GM12878 (cell line): Measurements from ENCODE around the gene LETM1. TPM values are rescaled to one million over a fixed set of nuclear protein-coding genes. Genes with fewer than 3 reads are reported as not detected.
A peak's percentile ranks its signal among the peaks of the same experiment; 100 is the strongest.

Experiments
- ATAC-seq: fragments of 200-7000 bp; cut with Tn5 transposase; 3 replicates; pipeline ENCODE4 v1.9.1; 2020; ENCODE audit warnings: mild to moderate bottlenecking, moderate library complexity
- BruUV-seq: library from RNA; stranded (reverse); fragments of 400-500 nt; replicated peaks from 2 replicates; lab custom pipeline; 2021; lab: Mats Ljungman, UMichigan
- CTCF ChIA-PET: fragments of 300-600 bp; sonication (Branson Sonifier 250); formaldehyde crosslinking; extraction: SDS; loops from one replicate; lab custom pipeline; 2021; ENCODE audit warnings: inconsistent platforms; lab: Yijun Ruan, JAX
- POLR2A ChIA-PET: fragments of 350-600 bp; formaldehyde crosslinking; extraction: SDS; loops from one replicate; lab custom pipeline; 2021; ENCODE audit warnings: inconsistent platforms; lab: Charles Lee
- RAD21 ChIA-PET: fragments of 300-600 bp; sonication (Branson Sonifier 250); formaldehyde crosslinking; loops from one replicate; lab custom pipeline; 2023; ENCODE audit warnings: antibody characterized with exemption; ENCODE audit not compliant: unreplicated experiment; lab: Charles Lee
- SMC1A ChIA-PET: fragments of 300-600 bp; sonication (Branson Sonifier 250); formaldehyde crosslinking; loops from one replicate; lab custom pipeline; 2023; ENCODE audit not compliant: unreplicated experiment, uncharacterized antibody; lab: Charles Lee
- DNase-seq: peaks from one replicate; pipeline ENCODE4 v3.0.0-alpha.2; 2011; ENCODE audit warnings: low read depth, low spot score
- FAIRE-seq: peaks from 3 replicates; lab custom pipeline; 2011; peaks lifted over from hg19 to GRCh38; lab: Jason Lieb, UNC
- H2AFZ ChIP-seq: 2 replicates; pipeline ENCODE4 v1.6.0; 2011; ENCODE audit warnings: low read depth, low read length, control low read depth; ENCODE audit not compliant: control insufficient read depth
- H3K27ac ChIP-seq: 2 replicates; pipeline ENCODE4 v1.5.1; 2011; ENCODE audit warnings: control low read depth; ENCODE audit not compliant: control insufficient read depth, insufficient read depth
- H3K27me3 ChIP-seq, 2 experiments: replicated peaks in 1 of 2; 2 replicates each; pipeline versions ENCODE4 v1.6.0 to v1.6.1; 2011; ENCODE audit warnings: low read length in 1 of 2; ENCODE audit not compliant: control insufficient read depth in 2 of 2, insufficient read depth in 2 of 2
- H3K36me3 ChIP-seq, 2 experiments: 2 replicates each; pipeline ENCODE4 v1.5.1; 2011; ENCODE audit warnings: low read length in 1 of 2; ENCODE audit not compliant: control insufficient read depth in 2 of 2, insufficient read depth in 2 of 2
- H3K4me1 ChIP-seq: 2 replicates; pipeline ENCODE4 v1.6.1; 2011; ENCODE audit warnings: mild to moderate bottlenecking, low read length, moderate library complexity, mixed read lengths; ENCODE audit not compliant: control insufficient read depth, insufficient read depth
- H3K4me2 ChIP-seq: 2 replicates; pipeline ENCODE4 v1.6.0; 2011; ENCODE audit warnings: control low read depth; ENCODE audit not compliant: control insufficient read depth, insufficient read depth
- H3K4me3 ChIP-seq: fragments of 200-600 bp; sonication (generic); 2 replicates; pipeline ENCODE4 v1.5.1; 2016
- H3K79me2 ChIP-seq: 2 replicates; pipeline ENCODE4 v1.6.0; 2011; ENCODE audit warnings: low read length; ENCODE audit not compliant: control insufficient read depth, insufficient read depth
- H3K9ac ChIP-seq: 2 replicates; pipeline ENCODE4 v1.8.0; 2011; ENCODE audit warnings: low read length, control low read depth, mixed read lengths; ENCODE audit not compliant: control insufficient read depth, insufficient read depth
- H3K9me3 ChIP-seq: replicated peaks from 3 replicates; pipeline ENCODE4 v1.5.1; 2011; ENCODE audit warnings: mild to moderate bottlenecking, low read length; ENCODE audit not compliant: control insufficient read depth, insufficient read depth
- H4K20me1 ChIP-seq: 2 replicates; pipeline ENCODE4 v1.6.0; 2011; ENCODE audit not compliant: control insufficient read depth, insufficient read depth
- ASH2L ChIP-seq: fragments of 300-600, 200-600 bp; sonication (generic); IDR thresholded peaks from 2 replicates; pipeline ENCODE4 v1.6.1; 2017; ENCODE audit warnings: low read depth, mild to moderate bottlenecking, borderline replicate concordance
- ATF7 ChIP-seq: fragments of 450-650 bp; IDR thresholded peaks from 2 replicates; pipeline ENCODE4 v1.6.1; 2016; ENCODE audit warnings: low read depth, mild to moderate bottlenecking
- CHD4 ChIP-seq: fragments of 200-600 bp; sonication (generic); IDR thresholded peaks from 2 replicates; pipeline ENCODE4 v1.6.1; 2016; ENCODE audit warnings: mild to moderate bottlenecking
- CREM ChIP-seq: IDR thresholded peaks from 2 replicates; pipeline ENCODE4 v1.6.1; 2014; ENCODE audit warnings: antibody characterized with exemption, low read depth
- EGR1 ChIP-seq, 2 experiments: IDR thresholded peaks; 1 replicate in 1 of 2; 2 replicates in 1 of 2; pipeline ENCODE4 v1.6.1; 2011 to 2012; ENCODE audit warnings: low read depth in 2 of 2, low read length in 2 of 2, borderline replicate concordance in 1 of 2, mild to moderate bottlenecking in 1 of 2, moderate library complexity in 1 of 2
- EP300 ChIP-seq, 2 experiments: fragments of 150-350 bp in 1 of 2; IDR thresholded peaks; 2 replicates each; pipeline ENCODE4 v1.6.1; 2011 to 2012; ENCODE audit warnings: low read depth in 2 of 2, low read length in 2 of 2, borderline replicate concordance in 1 of 2, improper control_type of control experiment in 1 of 2, inconsistent platforms in 1 of 2; ENCODE audit not compliant: control insufficient read depth in 1 of 2
- HDAC2 ChIP-seq: fragments of 200-600 bp; sonication (generic); IDR thresholded peaks from 2 replicates; pipeline ENCODE4 v1.6.1; 2017
- HDGF ChIP-seq: fragments of 450-650 bp; IDR thresholded peaks from 2 replicates; pipeline ENCODE4 v1.6.1; 2016; ENCODE audit warnings: antibody characterized with exemption
- IKZF1 ChIP-seq: fragments of 450-650 bp; conservative IDR thresholded peaks from 2 replicates; pipeline ENCODE4 v1.6.1; 2017; ENCODE audit warnings: antibody characterized with exemption, mild to moderate bottlenecking
- MYC ChIP-seq: IDR thresholded peaks from 2 replicates; pipeline ENCODE4 v1.6.1; 2011; ENCODE audit warnings: mild to moderate bottlenecking, low read length, moderate library complexity, inconsistent platforms; ENCODE audit not compliant: insufficient read depth, insufficient replicate concordance, insufficient read length, severe bottlenecking
- NFIC ChIP-seq: IDR thresholded peaks from 2 replicates; pipeline ENCODE4 v1.6.1; 2012; ENCODE audit warnings: low read depth, mild to moderate bottlenecking, inconsistent platforms, low read length, moderate library complexity
- PML ChIP-seq: IDR thresholded peaks from 2 replicates; pipeline ENCODE4 v1.6.1; 2012; ENCODE audit warnings: low read length, inconsistent platforms
- POLR2A ChIP-seq: IDR thresholded peaks from 2 replicates; pipeline ENCODE4 v1.6.1; 2011; ENCODE audit warnings: low read depth, mild to moderate bottlenecking, low read length
- POLR2AphosphoS2 ChIP-seq: IDR thresholded peaks from 2 replicates; pipeline ENCODE4 v1.6.1; 2011; ENCODE audit warnings: low read depth, mild to moderate bottlenecking, low read length, improper control_type of control experiment, moderate library complexity
- RAD51 ChIP-seq: fragments of 450-650 bp; IDR thresholded peaks from 2 replicates; pipeline ENCODE4 v1.6.1; 2016; ENCODE audit warnings: moderate library complexity, mild to moderate bottlenecking, inconsistent platforms
- RFX5 ChIP-seq: IDR thresholded peaks from 2 replicates; pipeline ENCODE4 v1.6.1; 2011; ENCODE audit warnings: low read depth, low read length, improper control_type of control experiment
- SIN3A ChIP-seq: IDR thresholded peaks from 2 replicates; pipeline ENCODE4 v1.6.1; 2012; ENCODE audit warnings: low read depth, low read length, improper control_type of control experiment
- SIX5 ChIP-seq: IDR thresholded peaks from 2 replicates; pipeline ENCODE4 v1.6.1; 2011; ENCODE audit warnings: mild to moderate bottlenecking, low read depth, low read length, moderate library complexity; ENCODE audit not compliant: severe bottlenecking
- STAT3 ChIP-seq: IDR thresholded peaks from 2 replicates; pipeline ENCODE4 v1.6.1; 2011; ENCODE audit warnings: low read depth, low read length, improper control_type of control experiment
- TBL1XR1 ChIP-seq: IDR thresholded peaks from 2 replicates; pipeline ENCODE4 v1.6.1; 2012; ENCODE audit warnings: low read depth, low read length, improper control_type of control experiment
- TCF3 ChIP-seq: IDR thresholded peaks from 2 replicates; pipeline ENCODE4 v1.6.1; 2012; ENCODE audit warnings: low read depth, mild to moderate bottlenecking, low read length, borderline replicate concordance; ENCODE audit not compliant: insufficient read depth
- ZNF207 ChIP-seq: fragments of 450-650 bp; IDR thresholded peaks from 2 replicates; pipeline ENCODE4 v1.6.1; 2014; ENCODE audit warnings: antibody characterized with exemption, mild to moderate bottlenecking, borderline replicate concordance
- ZSCAN29 ChIP-seq: fragments of 450-650 bp; IDR thresholded peaks from 2 replicates; pipeline ENCODE4 v1.6.1; 2017; ENCODE audit warnings: mild to moderate bottlenecking, moderate library complexity
- ZZZ3 ChIP-seq: IDR thresholded peaks from 2 replicates; pipeline ENCODE4 v1.6.1; 2011; ENCODE audit warnings: low read depth; ENCODE audit not compliant: control insufficient read depth, insufficient read length
- whole genome bisulfite sequencing: methylation state at CpG from one replicate; pipeline ENCODE4 v1.1.6; 2016; ENCODE audit warnings: low lambda C conversion rate; ENCODE audit not compliant: insufficient replicate concordance, insufficient coverage; ENCODE audit errors: missing lambda C conversion rate; 5-methylcytosine and 5-hydroxymethylcytosine counted together
- in situ Hi-C: fragments of 300-500 bp; cut with MboI; formaldehyde crosslinking; loops from 9 replicates; pipeline ENCODE4 v1.14.3; 2018; ENCODE audit warnings: mixed read lengths
- intact Hi-C: fragments of 100-400 bp; cut with micrococcal nuclease; formaldehyde crosslinking; loops from one replicate; pipeline ENCODE4 v1.14.2; 2022; ENCODE audit not compliant: unreplicated experiment
- polyA plus RNA-seq, 11 experiments: library from polyadenylated mRNA; depleted of rRNA in 4 of 11; unstranded in 6 of 11; stranded (reverse) in 5 of 11; fragments of >200 nt; fragmentation: Nextera tagmentation in 4 of 11; fragmentation: Illumina TruSeq in 1 of 11; extraction: Ambion mirVana in 4 of 11; extraction: Trizol in 1 of 11; gene quantifications; 1 replicate in 1 of 11; 2 replicates in 10 of 11; pipeline versions ENCODE4 v1.2.1 to v1.2.3, GENCODE V29; 2011 to 2016; ENCODE audit warnings: inconsistent platforms in 2 of 11, missing spikeins in 2 of 11, low read depth in 1 of 11
- total RNA-seq, 4 experiments: library from RNA; depleted of rRNA in 3 of 4; stranded (reverse); fragments of >200 nt in 3 of 4; fragmentation: Illumina TruSeq in 1 of 4; extraction: Trizol in 1 of 4; gene quantifications; 2 replicates each; pipeline versions ENCODE4 v1.2.1 to v1.2.3, GENCODE V29; 2013 to 2021
- TF ChIP-seq, protein P1 (sequence below): IDR thresholded peaks from 2 replicates; pipeline ENCODE4 v1.6.1; 2011; ENCODE audit warnings: borderline replicate concordance, low read depth, mild to moderate bottlenecking, moderate library complexity, mixed read lengths, low read length; ENCODE audit not compliant: insufficient read depth; ENCODE audit errors: extremely low read length

The LETM1 gene
- total and polyA plus RNA-seq, 10 of the 15 experiments (the other 5 are each of a cell fraction or from before 2014, with no cell fraction given) = 2.6 to 65.2 (median 30.2) TPM

DNA sequence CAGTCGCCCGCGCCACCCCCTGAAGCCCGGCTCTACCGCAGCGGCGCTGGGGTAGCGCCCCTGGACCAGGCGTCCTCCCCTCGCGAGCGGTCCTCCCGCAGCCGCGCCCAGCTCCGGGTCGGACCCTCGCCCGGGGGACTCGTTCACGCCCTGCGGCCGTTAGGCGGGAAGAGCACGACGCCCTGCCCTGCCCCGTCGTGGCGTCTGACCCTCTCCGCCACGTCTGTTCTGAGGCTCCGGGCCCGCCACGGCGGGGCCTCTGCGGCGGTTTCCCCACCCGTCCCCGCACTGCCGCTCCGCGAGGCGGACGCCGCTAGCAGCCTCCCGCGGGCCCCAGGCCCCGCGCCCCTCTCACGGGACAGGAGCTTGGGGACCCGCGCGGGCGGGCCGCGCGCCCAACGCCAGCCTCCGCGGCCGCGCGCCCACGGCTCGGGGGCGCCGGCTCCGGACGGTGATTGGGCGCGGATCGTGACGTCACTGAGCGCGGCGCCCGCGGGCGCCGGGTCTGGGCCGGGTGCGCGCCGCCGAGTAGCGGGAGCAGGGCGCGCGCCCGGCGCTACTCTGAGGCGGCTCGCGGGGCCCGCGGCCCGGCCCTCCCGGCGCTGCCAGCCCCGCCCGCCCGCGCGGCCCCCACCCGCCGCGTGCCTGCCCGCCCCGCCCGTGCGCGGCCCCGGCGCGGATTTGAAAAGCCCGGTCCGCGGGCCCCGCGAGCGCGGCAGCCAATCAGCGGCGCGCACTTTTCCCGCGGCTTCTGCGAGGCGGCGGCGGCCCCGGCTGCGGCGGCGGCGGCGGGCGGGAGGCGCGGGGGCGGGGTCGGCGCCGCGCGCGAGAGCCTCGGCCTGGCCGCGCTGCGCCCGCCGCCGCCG lies 14.9 kb upstream of the LETM1 start, which contains the start of gene NSD2:
Gene NSD2, plus strand, starts transcription at position 816 of the 866 bp plus-strand sequence. CDS start 29,262 bp downstream, outside the sequence.
- peak within 1 kb of the TSS; percentile 92 for H3K9ac ChIP-seq
- ChIA-PET RAD21 (no interaction called here), POLR2A (interaction anchor here (0.5 to 1.7 kb wide), 8 partner anchors 9 to 159 kb away, joined by 3 to 5 read pairs (median 4); partner anchors contain the start of genes LETM1 and SLBP), SMC1A (interaction anchor here (1.4 kb wide), 1 partner anchor 14 kb away, joined by 6 read pairs; the partner anchor contains the start of gene LETM1), CTCF (interaction anchor here (1.8 kb wide), 1 partner anchor 14 kb away, joined by 5 read pairs; no protein-coding TSS in a partner anchor)
- H3K4me1 ChIP-seq = peaks cover 23% of the 10 kb centered on the region
- peak within 1 kb of the TSS; percentile 88 for H2AFZ ChIP-seq
- intact Hi-C loops = loop anchor here (1.0 to 10.0 kb wide), 3 partner anchors 15 to 544 kb away; partner anchors contain the start of genes CFAP99, LETM1, SLBP and ZFYVE28
- H3K4me3 ChIP-seq = peak within 1 kb of the TSS; percentile 83
- ATAC-seq (peak; percentile 60), DNase-seq (no peak), FAIRE-seq (no peak)
- 2% methylated on average over 75 of the region's 155 CpGs for WGBS
- peak within 1 kb of the TSS; percentile 93 for H3K4me2 ChIP-seq
- in situ Hi-C loops = no loop called here
- no peaks in the 10 kb centered on the region for H3K36me3 ChIP-seq
- H3K27me3 ChIP-seq = no peaks in the 10 kb centered on the region
- no peaks in the 10 kb centered on the region for H3K9me3 ChIP-seq
- no TSS peak for BruUV-seq
- peaks cover 47% of the 10 kb centered on the region for H3K79me2 ChIP-seq
- H4K20me1 ChIP-seq = no peaks in the 10 kb centered on the region; the same call in 1 of the 2 replicates
- H3K27ac ChIP-seq = peak within 1 kb of the TSS; percentile 97
- no peak for TF ChIP-seq SIN3A
- no peak for TF ChIP-seq TBL1XR1
- no peak; the same call in none of the 2 replicates for TF ChIP-seq RFX5
- no peak for TF ChIP-seq HDGF
- TF ChIP-seq IKZF1 = peak; percentile 95
- TF ChIP-seq NFIC = no peak
- TF ChIP-seq, protein P1, sequence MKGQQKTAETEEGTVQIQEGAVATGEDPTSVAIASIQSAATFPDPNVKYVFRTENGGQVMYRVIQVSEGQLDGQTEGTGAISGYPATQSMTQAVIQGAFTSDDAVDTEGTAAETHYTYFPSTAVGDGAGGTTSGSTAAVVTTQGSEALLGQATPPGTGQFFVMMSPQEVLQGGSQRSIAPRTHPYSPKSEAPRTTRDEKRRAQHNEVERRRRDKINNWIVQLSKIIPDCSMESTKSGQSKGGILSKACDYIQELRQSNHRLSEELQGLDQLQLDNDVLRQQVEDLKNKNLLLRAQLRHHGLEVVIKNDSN = no peak
- TF ChIP-seq CREM = no peak
- peak; percentile 40; the same call in 1 of the 2 replicates for TF ChIP-seq POLR2AphosphoS2
- TF ChIP-seq ASH2L = 0 out of 2 replicates have a peak, but pooled peaks have one; percentile 40
- no peak for TF ChIP-seq ZZZ3
- no peak for TF ChIP-seq ZSCAN29
- TF ChIP-seq ZNF207 = peak; percentile 68; the same call in 1 of the 2 replicates
- TF ChIP-seq SIX5 = no peak
- no peak for TF ChIP-seq STAT3
- peak; percentile 95 for TF ChIP-seq POLR2A
- TF ChIP-seq TCF3 = peak; percentile 5; the same call in 1 of the 2 replicates
- TF ChIP-seq PML = peak; percentile 87
- peak in 1 of 2 experiments; percentile 60; a peak in 2 of 3 replicates for TF ChIP-seq EGR1 (IDR thresholded peaks at IDR 0.05; ENCODE audit: borderline replicate concordance in 1 of 2, low read depth in 2 of 2, low read length in 2 of 2)
- TF ChIP-seq HDAC2 = no peak
- 0 out of 4 replicates have a peak, but pooled peaks of 1 of the 2 experiments have one; percentile 8 for TF ChIP-seq EP300 (IDR thresholded peaks at IDR 0.05; ENCODE audit: borderline replicate concordance in 1 of 2, control insufficient read depth in 1 of 2, low read depth in 2 of 2, low read length in 2 of 2)
- peak; percentile 53 for TF ChIP-seq MYC
- no peak for TF ChIP-seq RAD51
- TF ChIP-seq ATF7 = no peak
- TF ChIP-seq CHD4 = no peak
